Left renal cortex interstitium (tissue), 4 donors: Measurements from ENCODE around the gene TADA3. TPM values are rescaled to one million over a fixed set of nuclear protein-coding genes. Genes with fewer than 3 reads are reported as not detected.
"Not testable (repeated sequence)": the region's sequence is repeated elsewhere in the genome, so short reads cannot be mapped to it uniquely, and the experiment has no call there.

ENCODE experiments used
- DNase-seq, 4 donors: peaks; one replicate each; pipeline ENCODE4 v3.0.0-alpha.2; 2013; ENCODE audit warnings: low read depth in 4 of 4, low spot score in 2 of 4, missing footprints in 1 of 4
- polyA plus RNA-seq, 4 donors: library from polyadenylated mRNA; unstranded; fragments of 120-200 nt; gene quantifications; one replicate each; pipeline ENCODE4 v1.2.1, GENCODE V29; 2013; ENCODE audit not compliant: insufficient read length in 4 of 4

The TADA3 gene
- polyA plus RNA-seq, 4 donors: 58.7 to 85.3 (median 72.3) TPM

DNA sequence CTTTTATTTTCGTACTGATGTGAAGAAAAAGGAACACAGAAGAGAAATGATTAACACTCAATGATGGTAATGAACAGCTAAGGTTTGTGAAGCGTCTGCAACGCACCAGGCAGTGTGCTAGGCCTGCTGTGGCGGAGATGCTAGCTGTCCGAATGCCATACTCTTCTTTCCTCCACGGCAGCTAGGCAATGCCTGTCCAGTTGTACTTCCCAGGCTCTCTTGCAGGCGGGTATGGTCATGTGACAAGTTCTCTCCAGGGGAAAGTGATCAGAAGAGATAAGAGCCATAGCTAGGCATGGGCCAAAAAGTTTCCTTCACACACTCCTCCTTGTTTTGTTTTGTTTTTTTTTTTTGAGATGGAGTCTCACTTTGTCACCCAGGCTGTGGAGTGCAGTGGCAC is 6.7 kb downstream of the TADA3 start:
- no peak for DNase-seq

GRCh38 chr3:9784965-9785364 is 7.3 kb downstream of the TADA3 start:
- DNase-seq: no peak

- DNase-seq: no peak
These were observed 8.3 kb downstream of the TADA3 start for GRCh38 chr3:9783954-9784353.

DNA sequence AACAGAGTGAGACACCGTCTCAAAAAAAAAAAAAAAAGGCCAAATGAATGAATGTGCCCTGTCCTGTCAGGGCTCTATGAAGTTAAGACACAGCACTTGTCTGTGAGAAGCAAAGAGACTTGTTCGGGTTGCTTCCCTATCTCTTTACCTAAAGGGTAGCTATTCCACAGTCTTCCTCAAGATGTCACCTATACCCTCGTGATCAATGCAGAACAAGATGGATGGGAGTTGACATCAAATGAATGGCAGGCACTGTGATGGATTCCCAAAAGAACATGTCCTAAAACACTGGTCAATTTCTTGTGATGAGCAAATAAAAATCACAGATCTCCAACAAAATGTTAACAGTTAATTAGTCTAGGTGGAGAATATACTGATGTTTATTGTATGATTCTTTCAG is 9.5 kb downstream of the TADA3 start:
- no peak for DNase-seq

GRCh38 chr3:9781978-9782603 is 10.2 kb downstream of the TADA3 start:
- no peak for DNase-seq

DNA sequence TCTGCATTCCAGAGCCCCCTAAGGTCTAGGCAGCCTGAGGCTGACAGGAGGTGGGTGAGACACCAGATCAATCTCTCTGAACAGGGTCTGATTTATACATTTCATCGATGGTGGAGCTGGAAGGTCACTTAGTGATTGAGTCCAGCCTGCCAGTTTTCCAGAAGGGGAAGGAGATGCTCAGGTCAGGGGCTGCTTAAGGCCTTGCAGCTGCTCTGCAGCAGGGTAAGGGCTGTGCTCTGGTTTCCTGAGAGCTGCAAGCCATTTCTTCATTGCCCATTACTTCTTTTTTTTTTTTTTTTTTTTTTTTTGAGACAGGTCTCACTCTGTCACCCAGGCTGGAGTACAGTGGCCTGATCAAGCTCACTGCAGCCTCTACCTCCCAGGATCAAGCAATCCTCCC is 10.7 kb downstream of the TADA3 start:
- no peak for DNase-seq

GRCh38 chr3:9780910-9781309 is 11.4 kb downstream of the TADA3 start:
- DNase-seq: no peak

GRCh38 chr3:9780458-9780812 is 11.8 kb downstream of the TADA3 start:
- no peak for DNase-seq

DNA sequence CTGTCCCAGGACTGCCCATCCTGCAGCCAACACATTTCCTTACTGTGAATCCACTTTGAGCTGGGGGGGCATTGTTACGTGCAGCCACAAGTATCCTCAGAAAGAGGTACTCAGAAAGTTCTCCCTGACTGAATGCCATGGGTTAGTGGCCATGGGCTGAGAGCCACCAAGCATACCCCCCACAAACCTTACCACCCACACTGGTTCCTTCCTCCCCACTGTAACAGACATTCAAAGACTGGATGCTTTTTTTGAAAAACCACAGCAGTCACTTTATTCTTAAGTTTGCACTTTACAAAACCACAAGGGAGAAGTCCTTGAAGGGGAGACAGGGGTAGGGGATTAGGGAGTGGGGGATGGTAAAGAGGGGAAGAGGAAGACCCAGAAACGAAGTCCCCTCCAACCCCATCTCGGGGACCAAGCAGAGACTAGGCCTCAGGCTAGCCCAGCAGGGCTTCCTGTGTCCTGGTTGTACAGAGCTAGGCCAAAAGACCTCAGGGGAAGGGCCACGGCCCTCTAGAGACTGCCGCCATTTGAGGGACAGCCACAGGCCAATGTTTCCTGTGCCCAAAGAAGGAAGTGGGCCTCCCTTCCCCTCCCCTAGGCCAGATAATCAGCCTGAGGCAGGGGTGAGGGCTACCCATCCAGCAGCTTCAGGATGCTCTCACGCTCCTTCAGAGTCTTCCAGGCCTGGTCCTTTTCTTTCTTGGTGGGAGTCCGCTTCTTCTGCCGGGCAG is 12.4 kb downstream of the TADA3 start:
- DNase-seq: no peak

- no peak for DNase-seq
These were observed 13.1 kb downstream of the TADA3 start for GRCh38 chr3:9779075-9779593.

GRCh38 chr3:9778143-9779074 is 13.9 kb downstream of the TADA3 start:
- DNase-seq: no peak

DNA sequence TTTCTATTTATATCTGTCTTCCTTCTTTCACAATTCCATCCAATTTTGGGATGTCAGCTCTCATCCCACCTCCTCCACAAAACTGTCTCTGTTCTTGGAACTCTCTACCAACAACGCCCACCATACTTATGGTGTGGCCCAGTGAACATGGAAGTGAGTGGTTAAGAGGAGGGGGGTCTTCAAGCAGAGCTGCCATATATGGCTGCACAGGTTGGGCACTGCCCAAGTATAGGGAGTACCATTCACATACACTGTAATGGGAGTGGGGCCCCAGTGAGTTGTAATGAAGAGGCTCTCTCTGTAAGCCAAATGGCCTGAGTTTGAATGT is 14.6 kb downstream of the TADA3 start:
- no peak for DNase-seq

- no peak for DNase-seq
These were observed 15.2 kb downstream of the TADA3 start for GRCh38 chr3:9776896-9777693.

DNA sequence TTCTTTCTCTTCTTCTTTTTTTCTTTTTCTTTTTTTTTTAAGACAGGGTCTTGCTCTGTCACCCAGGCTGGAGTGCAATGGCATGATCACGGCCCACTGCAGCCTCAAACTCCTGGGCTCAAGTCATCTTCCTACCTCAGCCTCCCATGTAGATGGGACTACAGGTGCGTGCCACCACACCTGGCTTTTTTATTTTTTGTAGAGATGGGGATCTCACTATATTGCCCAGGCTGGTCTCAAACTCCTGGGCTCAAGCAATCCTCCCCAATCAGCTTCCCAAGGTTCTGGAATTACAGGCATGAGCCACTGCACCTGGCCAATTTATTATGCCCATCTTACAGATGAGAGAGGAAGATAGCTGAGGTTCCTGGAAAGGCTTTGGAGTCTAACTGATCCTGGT is 21.3 kb downstream of the TADA3 start:
- DNase-seq: not testable (repeated sequence)

DNA sequence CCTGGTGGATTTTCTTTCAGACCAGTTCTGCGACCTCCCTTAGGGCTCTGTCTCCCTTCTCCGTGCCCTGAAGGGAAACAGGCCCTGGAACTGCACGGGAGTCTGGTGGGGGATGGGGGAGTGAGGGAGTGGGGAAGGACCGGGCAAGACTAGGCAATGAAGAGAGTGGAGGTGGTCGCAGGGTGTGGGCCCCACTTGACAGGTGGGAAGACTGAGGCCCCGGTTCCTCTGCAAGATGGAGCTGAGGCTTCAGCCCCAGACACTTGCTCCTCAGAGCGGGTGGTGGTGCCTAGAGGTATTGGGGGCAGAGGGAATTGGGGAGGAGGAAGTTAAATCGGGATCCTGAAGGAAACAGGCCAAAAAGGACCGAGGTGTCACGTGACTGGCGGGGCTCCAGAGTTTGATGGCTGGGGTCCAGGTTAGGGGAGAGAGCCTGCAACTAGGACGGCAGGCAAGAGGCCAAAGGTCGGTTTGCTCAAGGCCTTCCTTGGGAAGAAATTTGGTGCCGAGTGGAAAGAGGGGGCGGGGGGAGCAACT is 21.9 kb downstream of the TADA3 start:
- DNase-seq: peak in 1 of 4 donors; percentile 55

DNA sequence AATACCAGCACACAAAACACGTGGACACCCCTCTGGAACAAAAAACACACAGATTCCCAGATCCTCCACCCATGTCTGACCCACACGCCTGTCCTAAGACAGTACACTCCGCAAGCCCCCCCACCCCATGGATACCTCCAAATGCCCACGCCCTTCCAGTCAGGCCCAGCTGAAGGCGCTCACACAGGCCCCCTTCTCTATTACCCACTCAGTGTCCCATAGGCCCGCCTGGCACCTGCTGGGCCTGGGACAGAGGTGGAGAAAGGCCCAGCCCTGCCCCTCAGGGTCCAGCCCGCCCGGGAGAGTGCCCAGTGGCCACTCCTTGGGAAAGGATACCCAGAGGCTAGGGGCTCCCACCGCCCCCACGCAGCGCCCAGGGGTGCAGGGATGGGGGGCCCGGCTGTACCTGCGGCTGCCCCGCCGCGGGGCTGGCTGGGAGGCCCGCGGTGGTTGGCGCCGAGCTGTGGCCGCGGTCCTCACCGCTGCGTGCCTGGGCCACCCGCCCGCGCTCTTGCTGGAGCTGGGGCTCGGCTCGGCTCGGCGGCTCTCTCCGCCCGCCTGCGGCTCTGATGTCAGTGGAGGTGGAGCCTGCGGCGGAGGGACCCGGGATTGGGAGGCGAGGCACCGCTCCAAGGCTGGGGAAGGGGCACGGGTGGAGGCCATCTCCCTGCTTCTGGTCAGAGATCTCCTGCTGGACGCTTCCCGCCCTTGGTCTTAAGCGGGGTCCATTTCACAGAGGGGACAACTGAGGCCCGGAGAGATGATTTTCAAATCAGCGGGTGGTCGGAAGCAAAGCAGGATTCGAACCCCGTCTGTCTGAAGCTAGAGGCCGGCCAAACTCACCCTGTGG is 22.6 kb downstream of the TADA3 start, which contains the start of gene CAMK1:
Gene CAMK1, minus strand, starts transcription at position 522 of the 850 bp plus-strand sequence. CDS start 2,198 bp downstream, outside the sequence.
- peak in 2 of 4 donors; percentile 52 to 53 for DNase-seq

- no peak for DNase-seq
These were observed 23.3 kb downstream of the TADA3 start for GRCh38 chr3:9769012-9769411.

- DNase-seq: no peak
These were observed 24.0 kb downstream of the TADA3 start for GRCh38 chr3:9768141-9768775.

GRCh38 chr3:9767418-9767817 is 24.9 kb downstream of the TADA3 start:
- no peak for DNase-seq
